BLaER1 treated with 17β-estradiol and CSF1 and Interleukin-3, amounts not matched to agents 10 nM and 100 nM (cell line): ENCODE measurements around the gene TRA2A.
"Not testable (repeated sequence)": the region's sequence is repeated elsewhere in the genome, so short reads cannot be mapped to it uniquely, and the experiment has no call there.

Source experiments
- H3K27ac ChIP-seq, 11 experiments: shearing (Covaris generic); formaldehyde crosslinking; 2 replicates each; pipeline ENCODE4 v1.8.1; 2022
- H3K27me3 ChIP-seq, 11 experiments: shearing (Covaris generic); formaldehyde crosslinking; 2 replicates each; pipeline ENCODE4 v1.8.1; 2022
- H3K36me3 ChIP-seq, 11 experiments: shearing (Covaris generic); formaldehyde crosslinking; 2 replicates each; pipeline ENCODE4 v1.8.1; 2022
- H3K4me1 ChIP-seq, 10 experiments: shearing (Covaris generic); formaldehyde crosslinking; 2 replicates each; pipeline ENCODE4 v1.8.1; 2022
- H3K4me2 ChIP-seq, 11 experiments: shearing (Covaris generic); formaldehyde crosslinking; 2 replicates each; pipeline ENCODE4 v1.8.1; 2022
- H3K4me3 ChIP-seq, 10 experiments: shearing (Covaris generic); formaldehyde crosslinking; 2 replicates each; pipeline ENCODE4 v1.8.1; 2022
- H3K9ac ChIP-seq, 11 experiments: shearing (Covaris generic); formaldehyde crosslinking; 2 replicates each; pipeline ENCODE4 v1.8.1; 2022
- H3K9me3 ChIP-seq, 11 experiments: shearing (Covaris generic); formaldehyde crosslinking; replicated peaks in 1 of 11; 2 replicates each; pipeline ENCODE4 v1.8.1; 2022
- H4K20me1 ChIP-seq, 11 experiments: shearing (Covaris generic); formaldehyde crosslinking; 2 replicates each; pipeline ENCODE4 v1.8.1; 2022
- Cebpa-rat ChIP-seq, 11 experiments: shearing (Covaris generic); IDR thresholded peaks; 2 replicates each; pipeline ENCODE4 v1.8.1; 2022

TRA2A gene

GRCh38 chr7:23539494-23539907 lies 7.7 kb upstream of the TRA2A start:
- Histone ChIP-seq H3K27ac (peak overlapping the region in 9 of 11 experiments; percentile 6 to 63 (median 52); a peak in 16 of 22 replicates), H3K27me3 (no peaks in the 10 kb centered on the region), H4K20me1 (no peaks in the 10 kb centered on the region), H3K36me3 (no peaks in the 10 kb centered on the region), H3K9me3 (peaks cover 0 to 18% (median 11%) of the 10 kb centered on the region in 11 experiments; a peak in 19 of 22 replicates), H3K4me1 (peaks cover 13 to 16% (median 14%) of the 10 kb centered on the region in 10 experiments), H3K4me3 (no peak overlapping the region), H3K9ac (peak overlapping the region in 5 of 11 experiments; percentile 14 to 45 (median 42); a peak in 6 of 22 replicates), H3K4me2 (peak overlapping the region; percentile 41 to 70 (median 63))
- no peak for TF ChIP-seq Cebpa-rat (IDR thresholded peaks at IDR 0.05)

GRCh38 chr7:23538301-23538700 lies 6.5 kb upstream of the TRA2A start:
- Histone ChIP-seq H3K4me2 (no peak overlapping the region), H3K9ac (no peak overlapping the region), H3K27me3 (no peaks in the 10 kb centered on the region), H3K36me3 (no peaks in the 10 kb centered on the region), H3K9me3 (peaks cover 0 to 18% (median 11%) of the 10 kb centered on the region in 11 experiments; a peak in 19 of 22 replicates), H3K27ac (no peak overlapping the region), H3K4me3 (no peak overlapping the region), H4K20me1 (no peaks in the 10 kb centered on the region), H3K4me1 (peaks cover 13 to 16% (median 14%) of the 10 kb centered on the region in 10 experiments)
- no peak for TF ChIP-seq Cebpa-rat (IDR thresholded peaks at IDR 0.05)

- Histone ChIP-seq H3K4me3 (no peak overlapping the region), H3K27ac (peak overlapping the region in 1 of 11 experiments; percentile 99; a peak in 1 of 22 replicates), H3K4me1 (peaks cover 25 to 35% (median 29%) of the 10 kb centered on the region in 10 experiments), H3K27me3 (no peaks in the 10 kb centered on the region), H3K9me3 (no peaks in the 10 kb centered on the region), H3K36me3 (peaks cover 0 to 21% (median 10%) of the 10 kb centered on the region in 11 experiments; a peak in 11 of 22 replicates), H4K20me1 (peaks cover 30 to 34% (median 31%) of the 10 kb centered on the region in 11 experiments), H3K9ac (no peak overlapping the region), H3K4me2 (peak overlapping the region in 2 of 11 experiments; percentile 69 to 72; a peak in 4 of 22 replicates)
- no peak for TF ChIP-seq Cebpa-rat (IDR thresholded peaks at IDR 0.05)
Observed at GRCh38 chr7:23533238-23533604, 1.4 kb upstream of the TRA2A start.

GRCh38 chr7:23532490-23533237 lies 883 bp upstream of the TRA2A start:
- H3K4me2 ChIP-seq, result peak overlapping the region; percentile 66 to 93 (median 79)
- peaks cover 29 to 40% (median 34%) of the 10 kb centered on the region in 10 experiments for H3K4me1 ChIP-seq
- H3K36me3 ChIP-seq, result peaks cover 0 to 26% (median 13%) of the 10 kb centered on the region in 11 experiments; a peak in 12 of 22 replicates
- no peaks in the 10 kb centered on the region for H3K27me3 ChIP-seq
- peaks cover 35 to 40% (median 37%) of the 10 kb centered on the region in 11 experiments for H4K20me1 ChIP-seq
- H3K4me3 ChIP-seq, result peak overlapping the region; percentile 89 to 99 (median 92)
- no peak for TF ChIP-seq Cebpa-rat (IDR thresholded peaks at IDR 0.05)
- H3K9me3 ChIP-seq, result no peaks in the 10 kb centered on the region
- H3K27ac ChIP-seq, result peak overlapping the region; percentile 98 to 99 (median 99)
- peak overlapping the region; percentile 98 to 100 (median 99) for H3K9ac ChIP-seq

GRCh38 chr7:23531050-23531793 lies 559 bp downstream of the TRA2A start:
- Histone ChIP-seq H3K4me1 (peaks cover 33 to 51% (median 42%) of the 10 kb centered on the region in 10 experiments), H3K9ac (peak overlapping the region; percentile 98 to 100 (median 99)), H3K4me3 (peak overlapping the region; percentile 89 to 99 (median 92)), H3K27ac (peak overlapping the region; percentile 98 to 99 (median 99)), H3K4me2 (peak overlapping the region; percentile 76 to 92 (median 86)), H3K27me3 (no peaks in the 10 kb centered on the region), H3K36me3 (peaks cover 0 to 39% (median 13%) of the 10 kb centered on the region in 11 experiments; a peak in 14 of 22 replicates), H3K9me3 (no peaks in the 10 kb centered on the region), H4K20me1 (peaks cover 50 to 54% (median 51%) of the 10 kb centered on the region in 11 experiments)
- no peak for TF ChIP-seq Cebpa-rat (IDR thresholded peaks at IDR 0.05)

GRCh38 chr7:23530405-23530804 lies 1.4 kb downstream of the TRA2A start:
- Histone ChIP-seq H3K9ac (peak overlapping the region; percentile 98 to 100 (median 99)), H3K4me1 (peaks cover 33 to 60% (median 44%) of the 10 kb centered on the region in 10 experiments), H3K27me3 (no peaks in the 10 kb centered on the region), H3K4me3 (peak overlapping the region; percentile 89 to 99 (median 92)), H3K9me3 (no peaks in the 10 kb centered on the region), H3K27ac (peak overlapping the region; percentile 98 to 99 (median 99); a peak in 21 of 22 replicates), H4K20me1 (peaks cover 58 to 62% (median 60%) of the 10 kb centered on the region in 11 experiments), H3K4me2 (peak overlapping the region; percentile 70 to 92 (median 86)), H3K36me3 (peaks cover 3 to 48% (median 16%) of the 10 kb centered on the region in 11 experiments; a peak in 16 of 22 replicates)
- TF ChIP-seq Cebpa-rat (IDR thresholded peaks at IDR 0.05), result no peak

GRCh38 chr7:23529262-23529859 lies 2.4 kb downstream of the TRA2A start:
- no peaks in the 10 kb centered on the region for H3K27me3 ChIP-seq
- peaks cover 68 to 73% (median 70%) of the 10 kb centered on the region in 11 experiments for H4K20me1 ChIP-seq
- no peak for TF ChIP-seq Cebpa-rat (IDR thresholded peaks at IDR 0.05)
- H3K9ac ChIP-seq, result peak overlapping the region; percentile 98 to 100 (median 99); a peak in 21 of 22 replicates
- peak overlapping the region; percentile 70 to 92 (median 86) for H3K4me2 ChIP-seq
- no peaks in the 10 kb centered on the region for H3K9me3 ChIP-seq
- peaks cover 33 to 66% (median 44%) of the 10 kb centered on the region in 10 experiments for H3K4me1 ChIP-seq
- H3K27ac ChIP-seq, result peak overlapping the region in 3 of 11 experiments; percentile 98; a peak in 3 of 22 replicates
- H3K36me3 ChIP-seq, result peaks cover 6 to 56% (median 21%) of the 10 kb centered on the region in 11 experiments; a peak in 17 of 22 replicates
- peak overlapping the region; percentile 89 to 99 (median 92) for H3K4me3 ChIP-seq

GRCh38 chr7:23525611-23526010 lies 6.2 kb downstream of the TRA2A start:
- Histone ChIP-seq H3K36me3 (peaks cover 24 to 87% (median 43%) of the 10 kb centered on the region in 11 experiments), H3K4me1 (peaks cover 24 to 74% (median 35%) of the 10 kb centered on the region in 10 experiments), H3K4me2 (peak overlapping the region in 4 of 11 experiments; percentile 9 to 42 (median 14); a peak in 2 of 22 replicates), H4K20me1 (peaks cover 100% of the 10 kb centered on the region in 11 experiments)
- H3K27ac ChIP-seq, H3K4me3 ChIP-seq, H3K9ac ChIP-seq, H3K9me3 ChIP-seq, H3K27me3 ChIP-seq: not testable (repeated sequence)
